Spleen (tissue), 7 donors: ENCODE measurements around the gene RIMBP2.

ENCODE experiments used
- POLR2A ChIP-seq, 3 donors: fragments of 450-650 bp; IDR thresholded peaks; one replicate each; pipeline ENCODE4 v1.5.1; 2017; ENCODE audit warnings: antibody characterized with exemption in 3 of 3, mild to moderate bottlenecking in 1 of 3
- POLR2AphosphoS5 ChIP-seq, 3 donors: sonication (generic); formaldehyde crosslinking; IDR thresholded peaks; one replicate each; pipeline ENCODE4 v1.5.1; 2017; ENCODE audit warnings: antibody characterized with exemption in 3 of 3
- TF ChIP-seq, protein P1 (sequence below), 11 experiments: fragments of 200-600 bp in 7 of 11; fragments of 450-650 bp in 4 of 11; sonication (generic) in 4 of 11; IDR thresholded peaks in 8 of 11; conservative IDR thresholded peaks in 3 of 11; 1 replicate in 7 of 11; 2 replicates in 4 of 11; pipeline versions ENCODE4 v1.4.0 to v1.8.0; 2016 to 2021; ENCODE audit warnings: antibody characterized with exemption in 11 of 11, inconsistent platforms in 4 of 11, mild to moderate bottlenecking in 1 of 11
- donor health status: DM: no; HTN: no; CAD: no; lungs with moderate emphysema.
- donor health status: DM: no; HTN: no; CAD: no.
- donor health status: DM: no; HTN: no; CAD: no.

DNA sequence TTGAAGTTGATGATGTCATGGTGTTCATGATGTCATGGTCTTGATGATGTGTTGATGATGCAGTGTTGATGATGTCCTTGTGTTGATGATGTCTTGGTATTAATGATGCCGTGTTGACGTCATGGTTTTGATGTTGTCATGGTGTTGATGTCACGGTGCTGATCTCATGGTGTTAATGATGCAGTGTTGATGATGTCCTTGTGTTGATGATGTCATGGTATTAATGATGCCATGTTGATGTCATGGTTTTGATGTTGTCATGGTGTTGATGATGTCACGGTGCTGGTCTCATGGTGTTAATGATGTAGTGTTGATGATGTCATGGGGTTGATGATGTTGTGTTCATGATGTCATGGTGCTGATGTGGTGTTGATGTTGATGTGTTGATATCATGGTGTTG is 48.0 kb upstream of the RIMBP2 start:
- TF ChIP-seq POLR2A (IDR thresholded peaks at IDR 0.05) (no peak), POLR2AphosphoS5 (IDR thresholded peaks at IDR 0.05) (no peak)
- TF ChIP-seq, protein P1, sequence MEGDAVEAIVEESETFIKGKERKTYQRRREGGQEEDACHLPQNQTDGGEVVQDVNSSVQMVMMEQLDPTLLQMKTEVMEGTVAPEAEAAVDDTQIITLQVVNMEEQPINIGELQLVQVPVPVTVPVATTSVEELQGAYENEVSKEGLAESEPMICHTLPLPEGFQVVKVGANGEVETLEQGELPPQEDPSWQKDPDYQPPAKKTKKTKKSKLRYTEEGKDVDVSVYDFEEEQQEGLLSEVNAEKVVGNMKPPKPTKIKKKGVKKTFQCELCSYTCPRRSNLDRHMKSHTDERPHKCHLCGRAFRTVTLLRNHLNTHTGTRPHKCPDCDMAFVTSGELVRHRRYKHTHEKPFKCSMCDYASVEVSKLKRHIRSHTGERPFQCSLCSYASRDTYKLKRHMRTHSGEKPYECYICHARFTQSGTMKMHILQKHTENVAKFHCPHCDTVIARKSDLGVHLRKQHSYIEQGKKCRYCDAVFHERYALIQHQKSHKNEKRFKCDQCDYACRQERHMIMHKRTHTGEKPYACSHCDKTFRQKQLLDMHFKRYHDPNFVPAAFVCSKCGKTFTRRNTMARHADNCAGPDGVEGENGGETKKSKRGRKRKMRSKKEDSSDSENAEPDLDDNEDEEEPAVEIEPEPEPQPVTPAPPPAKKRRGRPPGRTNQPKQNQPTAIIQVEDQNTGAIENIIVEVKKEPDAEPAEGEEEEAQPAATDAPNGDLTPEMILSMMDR (IDR thresholded peaks at IDR 0.05 in 8 of 11, conservative IDR thresholded peaks at IDR 0.05 in 3 of 11), result no peak
